Measurements from ENCODE around the gene TAF3.

- TF ChIP-seq EZH2 (IDR thresholded peaks at IDR 0.05; ENCODE audit: borderline replicate concordance) (peak; percentile 80), CTCF (IDR thresholded peaks at IDR 0.05; ENCODE audit: poor library complexity) (no peak), EZH2phosphoT487 (IDR thresholded peaks at IDR 0.05; ENCODE audit: low read depth, severe bottlenecking, unreplicated experiment) (peak; percentile 92)
These were observed 224.6 kb downstream of the TAF3 start for GRCh38 chr10:8042721-8043568.

All from hepatocyte (in vitro differentiated cells).